Suprapubic skin (tissue), 4 donors: ENCODE results near the gene MED10. TPM values are rescaled to one million over a fixed set of nuclear protein-coding genes. Genes with fewer than 3 reads are reported as not detected.

ENCODE experiments used
- DNase-seq, 2 donors: peaks; one replicate each; pipeline ENCODE4 v3.0.0-alpha.2; 2019; ENCODE audit warnings: low spot score in 2 of 2
- H3K27ac ChIP-seq: fragments of 200-600 bp; sonication (generic); one replicate; pipeline ENCODE4 v1.5.1; 2019
- H3K27me3 ChIP-seq: fragments of 200-600 bp; sonication (generic); one replicate; pipeline ENCODE4 v1.5.1; 2019
- H3K36me3 ChIP-seq: fragments of 200-600 bp; sonication (generic); one replicate; pipeline ENCODE4 v1.5.1; 2019
- H3K4me1 ChIP-seq: fragments of 200-600 bp; sonication (generic); one replicate; pipeline ENCODE4 v1.5.1; 2019
- H3K4me3 ChIP-seq: fragments of 200-600 bp; sonication (generic); one replicate; pipeline ENCODE4 v1.5.1; 2019; ENCODE audit warnings: mild to moderate bottlenecking
- H3K9me3 ChIP-seq: fragments of 200-600 bp; sonication (generic); one replicate; pipeline ENCODE4 v1.5.1; 2019
- EP300 ChIP-seq: sonication (generic); formaldehyde crosslinking; IDR thresholded peaks from one replicate; pipeline ENCODE4 v1.6.1; 2017; ENCODE audit warnings: antibody characterized with exemption
- POLR2A ChIP-seq, 2 donors: fragments of 450-650 bp; IDR thresholded peaks; one replicate each; pipeline ENCODE4 v1.6.1; 2017; ENCODE audit warnings: antibody characterized with exemption in 2 of 2, mild to moderate bottlenecking in 2 of 2, moderate library complexity in 2 of 2
- POLR2AphosphoS5 ChIP-seq, 3 donors: sonication (generic); formaldehyde crosslinking; IDR thresholded peaks; one replicate each; pipeline ENCODE4 v1.6.1; 2017; ENCODE audit warnings: antibody characterized with exemption in 3 of 3
- WGBS: methylation state at CpG from one replicate; pipeline ENCODE4 v1.1.5; 2018; 5-methylcytosine and 5-hydroxymethylcytosine counted together
- total RNA-seq, 4 donors: library from RNA; depleted of rRNA; stranded (reverse); fragments of >200 nt; gene quantifications; one replicate each; pipeline ENCODE4 v1.1.0, GENCODE V29; 2016
- TF ChIP-seq, protein P1 (sequence below), 2 donors: fragments of 200-600 bp in 1 of 2; fragments of 450-650 bp in 1 of 2; sonication (generic) in 1 of 2; IDR thresholded peaks; one replicate each; pipeline ENCODE4 v1.5.1; 2016 to 2019; ENCODE audit warnings: antibody characterized with exemption in 2 of 2, mild to moderate bottlenecking in 1 of 2, moderate library complexity in 1 of 2

The MED10 gene
- total RNA-seq, 4 donors from 2014 or later = 20.1 to 38.8 (median 32.5) TPM

DNA sequence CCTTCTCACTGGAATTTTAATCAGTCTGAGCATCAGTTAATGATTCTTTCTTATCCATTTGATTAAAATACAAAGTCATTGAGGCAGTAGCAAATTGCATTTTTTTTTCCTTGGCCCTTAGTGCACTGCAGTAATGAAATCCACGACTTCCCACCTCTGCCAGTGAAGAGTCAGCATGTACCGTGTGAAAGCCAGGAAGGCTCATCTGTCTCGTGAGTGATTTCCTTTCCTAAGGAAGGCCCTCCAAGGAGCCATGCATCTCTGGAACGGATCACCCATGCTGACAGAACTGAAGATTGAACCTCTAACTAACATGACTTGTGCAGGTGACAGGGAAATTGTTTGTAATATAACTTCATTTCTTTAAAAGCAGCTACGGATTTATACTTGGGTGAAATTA, 51.6 kb downstream of the MED10 start:
- Histone ChIP-seq H3K4me1 (no peaks in the 10 kb centered on the region), H3K36me3 (no peaks in the 10 kb centered on the region), H3K9me3 (peaks cover 5% of the 10 kb centered on the region), H3K27me3 (no peaks in the 10 kb centered on the region), H3K27ac (no peak overlapping the region), H3K4me3 (no peak overlapping the region)
- WGBS = 68% methylated on average over 5 of the region's 5 CpGs
- no peak for TF ChIP-seq EP300
- TF ChIP-seq POLR2A (IDR thresholded peaks at IDR 0.05) = no peak
- TF ChIP-seq, protein P1, sequence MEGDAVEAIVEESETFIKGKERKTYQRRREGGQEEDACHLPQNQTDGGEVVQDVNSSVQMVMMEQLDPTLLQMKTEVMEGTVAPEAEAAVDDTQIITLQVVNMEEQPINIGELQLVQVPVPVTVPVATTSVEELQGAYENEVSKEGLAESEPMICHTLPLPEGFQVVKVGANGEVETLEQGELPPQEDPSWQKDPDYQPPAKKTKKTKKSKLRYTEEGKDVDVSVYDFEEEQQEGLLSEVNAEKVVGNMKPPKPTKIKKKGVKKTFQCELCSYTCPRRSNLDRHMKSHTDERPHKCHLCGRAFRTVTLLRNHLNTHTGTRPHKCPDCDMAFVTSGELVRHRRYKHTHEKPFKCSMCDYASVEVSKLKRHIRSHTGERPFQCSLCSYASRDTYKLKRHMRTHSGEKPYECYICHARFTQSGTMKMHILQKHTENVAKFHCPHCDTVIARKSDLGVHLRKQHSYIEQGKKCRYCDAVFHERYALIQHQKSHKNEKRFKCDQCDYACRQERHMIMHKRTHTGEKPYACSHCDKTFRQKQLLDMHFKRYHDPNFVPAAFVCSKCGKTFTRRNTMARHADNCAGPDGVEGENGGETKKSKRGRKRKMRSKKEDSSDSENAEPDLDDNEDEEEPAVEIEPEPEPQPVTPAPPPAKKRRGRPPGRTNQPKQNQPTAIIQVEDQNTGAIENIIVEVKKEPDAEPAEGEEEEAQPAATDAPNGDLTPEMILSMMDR (IDR thresholded peaks at IDR 0.05) = no peak
- no peak for TF ChIP-seq POLR2AphosphoS5 (IDR thresholded peaks at IDR 0.05)
- no peak for DNase-seq

DNA sequence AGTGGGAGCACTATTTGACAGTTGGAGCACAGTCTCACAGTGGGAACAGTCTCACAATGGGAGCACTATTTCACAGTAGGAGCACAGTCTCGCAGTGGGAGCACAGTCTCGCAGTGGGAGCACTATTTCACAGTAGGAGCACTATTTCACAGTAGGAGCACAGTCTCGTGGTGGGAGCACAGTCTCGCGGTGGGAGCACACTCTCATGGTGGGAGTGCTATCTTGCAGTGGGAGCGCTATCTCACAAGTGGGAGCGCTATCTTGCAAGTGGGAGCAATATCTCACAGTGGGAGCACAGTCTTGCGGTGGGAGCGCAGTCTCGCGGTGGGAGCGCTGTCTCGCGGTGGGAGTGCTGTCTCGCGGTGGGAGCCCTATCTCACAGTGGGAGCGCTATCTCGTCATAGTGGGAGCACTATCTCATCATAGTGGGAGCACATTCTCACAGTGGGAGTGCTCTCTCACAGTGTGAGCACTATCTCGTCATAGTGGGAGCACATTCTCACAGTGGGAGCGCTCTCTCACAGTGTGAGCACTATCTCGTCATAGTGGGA, 56.1 kb downstream of the MED10 start:
- 90% methylated on average over 21 of the region's 21 CpGs for WGBS
- TF ChIP-seq POLR2AphosphoS5 (IDR thresholded peaks at IDR 0.05) (no peak), EP300 (no peak), POLR2A (IDR thresholded peaks at IDR 0.05) (no peak)
- TF ChIP-seq, protein P1 (IDR thresholded peaks at IDR 0.05) = no peak

More for the DNA sequence above, 56.1 kb downstream of the MED10 start:
- Histone ChIP-seq H3K4me1 (no peaks in the 10 kb centered on the region), H3K36me3 (no peaks in the 10 kb centered on the region), H3K9me3 (peaks cover 4% of the 10 kb centered on the region), H3K27me3 (no peaks in the 10 kb centered on the region), H3K27ac (no peak overlapping the region), H3K4me3 (no peak overlapping the region)
- no peak for DNase-seq

Other genes with a start within 250 kb of the MED10 start
- 1 to 10 TPM; 1.1 to 5.0 (median 3.2) TPM for gene UBE2QL1, start 70.3 kb upstream of the MED10 start, total RNA-seq